Erythroblast (primary cell): ENCODE results near the gene TRPM6.

Source experiments
- GATA1 ChIP-seq: IDR thresholded peaks from 2 replicates; pipeline ENCODE4 v1.6.1; 2011; ENCODE audit warnings: low read depth, mild to moderate bottlenecking, control low read depth, low read length, moderate library complexity
- POLR2A ChIP-seq: IDR thresholded peaks from 2 replicates; pipeline ENCODE4 v1.6.1; 2011; ENCODE audit warnings: mild to moderate bottlenecking, low read length

DNA sequence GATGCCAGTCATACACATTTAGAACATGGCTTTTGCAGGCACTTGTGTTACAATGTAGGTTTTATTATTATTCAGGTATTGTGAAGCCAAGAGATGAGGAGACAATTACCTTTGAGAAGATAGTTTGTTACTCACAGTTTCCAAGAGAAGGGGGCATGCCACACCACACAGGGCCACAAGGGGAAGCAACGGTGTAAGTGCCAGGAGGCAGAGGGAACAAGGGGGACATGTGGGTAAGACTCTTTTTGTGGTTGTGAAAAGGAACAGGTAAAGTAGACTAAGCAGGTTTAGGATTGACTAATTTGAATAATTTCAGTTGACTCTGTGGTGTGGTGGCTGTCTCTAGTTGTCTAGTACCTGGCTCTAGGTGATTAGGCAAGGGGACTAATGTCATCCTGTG, 191.2 kb downstream of the TRPM6 start:
- TF ChIP-seq POLR2A (no peak), GATA1 (no peak)
